Renal cortex interstitium (tissue), 11 donors: ENCODE measurements around the gene TPK1. TPM values are rescaled to one million over a fixed set of nuclear protein-coding genes. Genes with fewer than 3 reads are reported as not detected.

Experiments
- DNase-seq, 11 donors: peaks; one replicate each; pipeline ENCODE4 v3.0.0-alpha.2; 2013; ENCODE audit warnings: low read depth in 9 of 11, low spot score in 4 of 11; ENCODE audit errors: extremely low read depth in 1 of 11
- polyA plus RNA-seq, 3 donors: library from polyadenylated mRNA; unstranded; fragments of 120-200 nt; gene quantifications; one replicate each; pipeline ENCODE4 v1.2.1, GENCODE V29; 2013; ENCODE audit not compliant: insufficient read length in 3 of 3

Gene TPK1
- polyA plus RNA-seq, 3 donors: 8.6 to 9.9 (median 8.9) TPM

DNA sequence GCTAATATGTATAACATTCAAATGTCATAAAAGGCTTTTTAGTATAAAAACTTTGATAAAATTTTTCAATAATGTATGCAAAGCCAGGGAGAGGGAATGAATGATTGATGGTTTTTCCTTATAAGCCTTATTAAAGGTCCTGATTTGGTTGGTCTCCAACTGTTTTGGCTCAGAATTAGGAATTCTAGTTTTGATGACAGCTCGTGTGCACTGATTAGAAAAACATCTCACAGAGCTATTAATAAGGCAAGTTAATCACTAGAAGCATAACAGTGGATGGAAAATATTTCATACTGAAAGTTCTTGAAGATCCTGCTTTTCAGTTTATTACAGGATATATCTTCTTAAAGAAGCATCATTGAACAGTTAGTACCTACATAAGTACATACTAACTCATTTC, 317.5 kb downstream of the TPK1 start:
- DNase-seq: no peak

DNA sequence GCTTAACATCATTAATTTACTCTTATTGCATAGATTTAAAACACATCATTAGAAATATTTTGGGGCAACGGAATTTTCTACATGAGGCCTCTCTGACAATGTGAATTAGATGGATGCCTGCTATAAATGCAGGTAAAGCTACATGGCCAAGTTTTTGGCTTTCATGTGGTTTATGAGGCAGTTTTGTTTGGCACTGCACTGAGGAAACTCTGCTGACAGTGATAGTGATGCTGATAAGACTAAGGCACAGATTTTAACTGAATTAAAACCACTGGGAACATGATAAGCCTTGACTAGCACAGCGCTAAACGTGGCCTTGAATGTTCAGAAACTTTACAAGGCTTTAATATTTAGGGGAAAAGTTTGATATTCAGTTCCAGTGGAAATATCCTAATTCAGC, 318.1 kb downstream of the TPK1 start:
- DNase-seq: no peak

DNA sequence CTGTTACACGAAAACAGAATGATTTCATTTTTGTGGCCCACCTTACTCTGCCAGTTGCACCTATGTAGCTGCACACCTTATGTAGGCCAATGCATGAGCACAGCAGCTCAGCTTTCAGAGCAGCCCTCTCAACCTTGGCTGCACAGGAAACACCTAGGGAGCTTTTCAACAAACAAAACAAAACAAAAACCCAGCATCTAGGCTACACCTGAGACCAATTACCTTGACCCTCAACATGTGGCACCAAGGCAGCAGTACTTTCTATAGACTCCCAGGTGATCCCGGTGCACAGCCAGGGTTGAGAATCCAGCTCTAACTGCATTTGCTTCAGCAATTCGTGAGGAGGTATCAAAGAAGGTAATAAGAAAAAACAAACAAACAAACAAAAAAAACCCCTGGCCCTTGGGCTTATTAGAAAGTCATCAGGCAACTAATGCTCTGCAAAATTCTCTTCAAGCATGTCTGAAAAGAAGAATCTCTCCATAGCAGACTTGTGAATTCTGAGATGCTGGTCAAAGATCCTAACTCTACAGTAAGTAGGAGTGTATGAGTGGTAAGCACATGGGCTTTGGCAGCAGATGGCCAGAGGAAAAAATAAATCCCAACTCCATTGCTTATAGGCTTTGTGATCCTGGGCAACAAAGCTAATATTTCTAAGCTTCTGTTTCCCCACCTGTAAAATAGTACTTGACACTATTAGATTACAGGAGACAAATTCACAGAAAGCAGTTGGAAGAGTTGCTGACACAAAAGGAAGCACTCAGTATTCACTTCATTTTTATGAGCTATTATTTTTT, 318.9 kb downstream of the TPK1 start:
- no peak for DNase-seq

DNA sequence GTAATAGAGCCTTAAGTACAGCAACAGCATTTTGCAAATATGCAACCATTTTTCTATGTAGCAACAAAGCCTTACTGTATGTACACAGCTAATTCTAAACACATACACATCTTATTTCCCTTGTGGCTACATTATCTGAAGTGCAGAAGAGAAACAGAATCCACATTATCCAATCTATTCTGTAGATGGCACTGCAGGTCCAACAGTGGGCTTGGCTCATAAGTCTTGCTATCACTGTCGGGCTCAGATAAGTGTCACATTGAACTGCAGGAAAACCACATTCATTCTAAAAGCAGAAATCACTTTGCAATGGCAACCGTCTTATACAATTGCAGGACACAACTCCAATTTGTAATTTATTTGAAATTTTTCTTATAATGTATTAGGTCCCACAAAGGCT, 322.5 kb downstream of the TPK1 start:
- DNase-seq: peak in 4 of 11 donors; percentile 29 to 58 (median 46)

DNA sequence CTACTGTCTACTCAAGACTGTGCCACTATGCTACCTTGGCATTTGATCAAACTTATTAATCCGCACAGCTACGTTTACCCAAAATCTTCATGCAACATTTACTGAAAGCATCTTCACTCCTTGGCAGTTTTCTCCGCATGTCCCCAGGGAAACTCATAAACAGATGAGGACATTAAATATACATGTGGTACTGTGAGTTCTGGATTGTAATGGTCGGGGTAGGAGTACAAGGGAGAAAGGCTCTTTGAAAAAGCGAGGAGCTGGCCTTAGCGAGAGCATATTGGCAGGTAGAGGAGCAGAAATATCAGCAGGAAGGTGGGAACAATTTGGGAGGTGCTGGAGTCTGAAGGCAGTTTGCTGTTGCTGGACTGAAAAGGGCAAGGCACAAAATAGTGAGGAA, 325.2 kb downstream of the TPK1 start:
- DNase-seq: no peak

DNA sequence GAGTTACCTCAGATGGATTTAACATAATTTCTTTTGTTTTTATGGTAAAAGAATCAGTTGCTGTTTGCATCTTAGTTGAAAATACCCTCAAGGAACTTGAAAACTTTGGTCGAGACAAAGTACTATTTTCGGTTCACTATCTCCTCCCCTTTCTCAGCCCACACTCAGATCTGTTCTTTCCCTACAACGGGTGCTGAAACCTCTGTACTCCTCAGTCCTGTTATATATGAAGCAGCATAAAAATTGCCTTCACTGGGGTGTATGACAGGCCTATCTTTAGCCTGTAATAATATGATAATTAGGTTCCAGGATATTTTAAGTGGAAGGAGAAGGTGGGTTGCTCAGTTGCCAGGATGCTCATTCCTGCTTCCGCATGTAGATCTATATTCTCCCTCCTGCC, 327.2 kb downstream of the TPK1 start:
- no peak for DNase-seq

DNA sequence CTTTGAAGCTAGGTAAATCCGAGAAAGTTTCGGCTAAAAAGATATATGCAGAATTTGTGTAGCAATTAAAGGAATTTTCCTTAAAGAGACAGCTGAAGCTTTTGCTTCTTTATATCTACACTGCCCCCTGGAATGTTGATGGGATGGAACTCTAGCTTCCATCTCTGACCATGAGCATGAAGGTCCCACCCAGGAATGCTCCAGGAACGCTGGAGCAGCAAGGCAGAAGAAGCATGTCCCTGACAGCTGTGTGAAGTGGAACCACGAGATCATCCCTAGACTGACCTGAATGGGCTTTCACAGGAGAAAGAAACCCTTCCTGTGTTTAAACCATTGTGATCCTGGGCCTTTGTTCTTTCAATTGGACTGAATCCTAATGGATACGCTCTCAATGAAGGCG, 332.6 kb downstream of the TPK1 start:
- DNase-seq: no peak

DNA sequence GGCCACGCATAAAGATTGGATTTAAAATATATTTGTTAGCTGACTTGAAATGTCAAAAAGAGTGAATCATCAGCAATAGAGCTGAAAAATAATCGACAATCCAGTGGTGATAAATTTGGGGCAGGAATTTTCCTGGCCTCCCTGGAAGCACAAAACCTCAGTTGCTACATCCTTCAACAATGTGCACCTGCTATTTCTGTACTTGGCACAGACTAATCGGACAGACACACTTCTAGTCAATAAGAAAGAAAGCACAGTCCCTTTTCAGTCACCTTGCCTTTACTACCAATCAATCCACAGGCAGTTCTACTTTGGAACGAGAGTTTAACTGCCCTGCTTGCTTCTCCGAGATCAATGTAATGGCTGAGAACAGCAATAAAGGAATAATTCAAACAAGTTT, 335.6 kb downstream of the TPK1 start:
- no peak for DNase-seq

DNA sequence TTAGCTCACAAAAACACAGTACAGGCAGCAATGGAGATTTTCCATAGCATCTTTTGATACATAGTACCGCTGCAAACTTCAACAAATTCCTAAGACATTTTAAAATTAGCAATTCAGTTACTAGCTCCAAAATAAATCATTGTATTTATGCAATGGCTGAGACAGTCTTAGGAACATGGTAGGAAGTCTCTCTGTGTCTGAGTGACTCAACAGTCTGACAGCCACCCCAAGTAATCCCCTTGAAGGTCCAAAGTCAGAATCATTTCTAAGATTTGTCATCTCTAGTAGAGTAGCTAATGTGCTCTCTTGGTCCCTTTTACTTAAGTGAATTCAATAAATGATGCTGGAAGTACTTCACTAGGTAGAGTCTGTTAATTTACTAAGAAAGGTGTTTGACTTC, 338.6 kb downstream of the TPK1 start:
- DNase-seq: no peak

DNA sequence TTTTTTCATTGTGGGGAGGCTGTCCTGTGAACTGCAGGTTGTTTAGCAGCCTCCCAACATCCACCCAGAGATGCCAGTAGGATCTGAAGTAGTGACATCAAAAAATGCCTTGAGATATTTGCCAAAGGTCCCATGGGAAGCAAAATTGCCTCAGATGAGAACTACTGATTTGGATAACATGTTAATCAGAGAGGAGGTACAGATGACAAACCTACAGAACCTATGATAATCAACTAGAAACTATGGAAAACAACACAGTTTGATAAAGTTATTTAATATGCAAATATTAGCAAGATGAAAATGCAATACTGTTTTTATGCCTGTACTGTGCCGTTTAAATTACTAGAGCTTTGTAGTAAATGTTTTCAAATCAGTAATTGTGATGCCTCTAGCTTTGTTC, 341.5 kb downstream of the TPK1 start:
- no peak for DNase-seq

DNA sequence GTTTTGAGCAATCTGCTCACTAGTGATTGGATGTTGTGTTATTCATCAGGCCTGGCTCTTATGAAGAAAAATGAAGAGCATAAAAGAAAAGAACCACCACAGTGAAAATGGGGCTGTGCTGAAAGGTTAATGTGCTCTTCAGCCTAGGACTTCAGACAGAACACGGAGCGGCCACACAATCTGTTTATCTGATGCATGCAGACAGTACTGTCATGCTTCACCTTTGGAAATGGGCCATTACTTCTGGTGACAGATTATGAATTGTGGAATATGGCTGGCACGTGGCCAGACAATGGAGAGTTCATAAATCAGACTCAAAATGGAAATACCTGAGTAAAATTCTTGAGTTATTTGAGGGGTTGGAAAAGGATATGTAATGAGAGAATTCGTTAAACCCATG, 346.3 kb downstream of the TPK1 start:
- DNase-seq: no peak

DNA sequence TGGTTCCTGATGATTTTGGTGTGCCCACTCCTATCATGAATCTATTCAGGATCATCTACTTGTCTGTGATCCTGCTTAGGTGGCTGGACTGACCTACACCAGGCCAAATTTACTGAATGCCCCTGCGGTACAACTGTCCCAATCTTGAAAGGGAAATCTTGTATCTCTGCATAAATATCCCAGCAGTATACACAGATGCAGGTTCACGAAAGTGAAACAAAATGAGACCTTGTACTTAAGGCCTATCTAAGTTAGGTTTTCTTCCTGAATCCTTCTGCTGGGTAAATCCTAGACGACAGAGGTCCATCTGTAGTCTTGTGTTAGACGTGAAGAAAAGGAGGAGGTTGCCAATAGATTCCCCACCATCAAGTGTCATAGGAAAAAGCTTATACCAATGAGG, 346.9 kb downstream of the TPK1 start:
- DNase-seq: no peak

DNA sequence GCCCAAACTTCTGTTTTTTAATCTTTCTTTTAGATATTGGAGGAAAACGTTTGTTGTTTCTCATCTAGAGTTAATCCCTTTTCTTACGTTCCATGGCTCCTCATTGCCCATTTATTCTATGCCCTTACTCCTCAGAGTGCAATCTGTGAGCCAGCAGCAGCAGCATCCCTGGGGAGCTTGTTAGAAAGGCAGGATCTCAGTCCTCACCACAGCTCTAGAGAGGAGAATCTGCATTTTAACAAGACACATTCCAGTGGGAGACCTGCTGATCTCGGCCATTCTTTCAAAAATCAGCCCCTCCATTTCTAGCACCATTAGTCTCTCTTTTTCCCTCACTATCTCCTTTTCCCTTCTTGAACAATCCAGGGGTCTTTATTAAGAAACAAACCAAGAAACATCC, 348.0 kb downstream of the TPK1 start:
- no peak for DNase-seq

DNA sequence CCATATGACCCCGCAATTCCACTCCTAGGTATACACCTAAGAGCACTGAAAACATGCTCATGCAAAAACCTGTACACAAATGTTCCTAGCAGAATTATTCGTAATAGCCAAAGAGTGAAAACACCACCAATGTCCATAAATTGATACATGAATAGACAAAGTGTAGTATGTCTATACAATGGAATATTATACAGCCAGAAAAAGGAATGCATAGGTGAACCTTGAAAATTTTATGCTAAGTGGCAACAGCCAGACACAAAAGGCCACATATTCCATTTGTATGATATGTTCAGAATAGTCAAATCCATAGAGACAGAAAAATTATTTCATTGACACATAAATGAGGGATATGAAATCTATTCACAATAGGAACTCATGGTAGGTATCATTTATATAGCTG, 351.4 kb downstream of the TPK1 start:
- no peak for DNase-seq

DNA sequence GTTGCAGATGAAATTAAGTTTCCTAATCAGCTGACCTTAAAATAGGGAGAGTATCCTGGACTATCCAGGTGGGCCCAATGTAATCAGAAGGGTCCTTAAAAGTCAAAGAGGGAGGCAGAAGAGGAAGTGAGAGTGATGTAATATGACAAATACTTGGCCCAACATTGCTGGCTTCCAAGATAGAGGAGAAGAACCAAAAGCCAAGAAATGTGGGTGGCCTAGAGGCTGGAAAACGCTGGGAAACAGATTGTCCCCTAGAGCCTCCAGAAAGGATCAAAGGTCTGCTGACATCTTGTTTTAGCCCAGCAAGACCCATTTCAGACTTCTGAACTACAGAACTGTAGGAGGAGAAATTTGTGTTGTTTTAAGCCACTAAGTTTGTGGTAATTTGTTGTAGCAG, 352.7 kb downstream of the TPK1 start:
- peak in 5 of 11 donors; percentile 7 to 39 (median 15) for DNase-seq

DNA sequence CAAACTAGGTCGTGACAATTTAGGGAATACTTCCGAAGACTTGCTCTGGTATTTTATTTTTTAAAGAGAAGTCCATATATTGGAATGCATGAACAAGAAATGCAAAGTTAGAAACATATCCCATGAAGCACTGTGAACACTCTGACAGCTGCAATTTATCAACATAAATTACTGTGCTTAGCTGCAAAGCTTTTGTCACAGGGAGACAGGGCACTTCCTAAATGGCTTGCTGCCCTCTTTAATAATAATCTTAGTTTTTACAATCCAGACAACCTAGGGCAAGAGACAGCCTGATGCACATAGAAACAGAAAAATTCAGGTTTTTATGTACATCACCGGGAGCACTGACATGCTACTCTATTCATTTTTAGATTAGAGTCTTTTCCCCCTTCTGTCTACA, 354.0 kb downstream of the TPK1 start:
- peak in 5 of 11 donors; percentile 4 to 49 (median 20) for DNase-seq

DNA sequence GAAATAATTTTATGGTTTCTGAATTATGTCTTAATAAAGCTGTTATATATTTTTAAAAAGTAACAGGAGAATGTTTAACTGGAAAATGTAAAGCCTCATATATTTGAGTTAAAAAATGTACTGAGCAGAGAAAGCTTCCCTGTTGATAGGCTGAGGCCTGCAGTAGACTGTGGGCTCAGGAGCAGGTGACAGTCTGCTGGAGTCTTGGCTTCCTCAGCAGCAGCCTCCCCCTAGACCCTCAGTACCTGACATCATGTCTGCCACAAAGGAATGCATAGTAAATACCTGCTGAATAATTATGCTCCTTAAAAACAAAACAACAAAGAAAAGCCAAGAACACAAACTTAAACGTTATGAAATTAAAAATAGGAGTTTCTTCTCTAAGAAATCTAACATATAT, 358.5 kb downstream of the TPK1 start:
- no peak for DNase-seq

DNA sequence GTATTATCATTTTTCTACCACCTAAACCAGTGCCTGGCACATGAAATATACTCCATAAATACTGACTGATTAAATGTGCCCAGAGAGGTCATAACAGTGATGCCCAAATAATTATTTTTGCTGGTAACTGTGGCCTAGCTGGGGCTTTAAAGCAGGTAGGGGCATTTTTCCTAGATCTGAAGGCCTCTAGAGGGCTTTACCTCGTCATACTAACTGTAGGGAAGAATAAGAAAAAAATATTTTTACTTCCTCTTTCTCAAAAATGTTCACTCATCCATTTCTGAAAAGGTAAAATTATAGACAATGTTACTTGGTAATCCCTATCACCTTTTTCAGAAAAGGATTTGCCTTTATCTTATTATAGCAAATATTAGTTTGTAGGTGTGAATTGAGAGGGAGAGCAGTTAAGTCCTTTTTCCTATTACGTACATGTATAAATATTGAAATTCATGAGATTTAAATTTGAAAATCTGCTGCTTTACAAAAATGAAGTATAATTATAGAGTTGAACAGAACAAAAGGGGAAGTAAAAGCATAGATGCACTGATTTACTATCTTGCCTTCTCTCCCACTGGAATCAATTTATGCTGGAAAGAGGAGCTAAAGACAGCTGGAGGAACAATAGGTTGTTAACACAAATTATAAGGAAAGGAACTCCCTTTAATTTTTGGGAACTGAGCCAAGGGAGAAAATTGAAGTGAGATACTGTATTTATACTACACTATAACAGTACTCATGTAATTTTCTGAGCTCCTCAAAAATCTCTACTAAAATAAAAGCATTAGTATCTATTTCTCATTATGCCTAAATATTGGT, 360.8 kb downstream of the TPK1 start:
- no peak for DNase-seq

DNA sequence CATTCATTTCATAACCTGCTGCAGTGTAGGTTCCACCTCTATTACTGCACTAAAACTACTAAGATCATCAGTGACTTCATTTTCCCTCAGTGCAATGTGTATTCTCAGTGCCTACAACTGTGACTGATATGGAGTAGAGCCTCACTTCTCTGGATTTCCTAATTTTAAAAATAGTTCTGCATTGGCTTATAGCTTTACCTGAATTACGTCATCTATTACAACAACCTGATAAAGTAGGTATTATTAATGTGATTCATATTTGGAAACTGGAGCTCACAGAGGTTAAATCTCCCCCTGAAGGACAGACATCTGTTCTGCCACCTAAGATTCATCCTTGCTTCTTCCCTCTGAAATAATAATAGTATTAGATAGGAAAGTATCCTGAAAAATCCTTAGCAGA, 361.5 kb downstream of the TPK1 start:
- no peak for DNase-seq

DNA sequence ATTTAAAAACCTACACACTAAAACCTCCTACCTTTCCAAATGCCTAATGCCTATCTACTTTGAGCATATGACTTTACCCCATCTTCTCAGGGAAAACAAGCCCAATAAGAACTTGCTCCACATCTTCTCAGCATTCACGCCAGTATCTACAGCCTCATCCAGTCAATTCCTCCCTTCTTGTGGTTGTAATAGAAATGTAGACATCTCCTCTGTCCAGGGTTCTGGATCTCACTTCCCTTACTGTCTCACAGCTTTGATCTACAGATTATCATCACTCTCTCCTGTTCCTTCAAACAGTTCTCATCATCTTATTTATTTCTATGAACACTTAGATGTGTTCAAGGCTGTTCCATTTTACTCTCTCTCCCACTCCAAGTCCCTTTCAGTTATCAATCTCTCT, 361.9 kb downstream of the TPK1 start:
- no peak for DNase-seq

DNA sequence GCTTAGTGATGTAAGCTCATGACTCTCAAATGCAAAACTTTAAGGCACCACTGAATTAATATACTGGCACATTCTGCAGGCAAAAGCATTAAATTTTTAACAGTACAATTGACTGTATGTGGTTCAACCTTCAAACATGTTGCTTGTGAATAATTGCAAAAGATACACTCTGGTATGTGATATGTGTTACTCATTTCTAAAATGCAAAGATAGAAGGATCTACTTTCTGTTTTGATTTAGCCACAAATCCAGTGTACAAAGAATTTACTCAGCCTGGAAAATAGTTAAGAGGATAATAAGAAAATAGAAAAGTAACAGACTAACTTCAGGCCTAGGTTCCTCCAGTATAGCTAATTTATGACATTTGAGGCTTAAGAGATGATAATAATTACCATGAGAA, 365.8 kb downstream of the TPK1 start:
- DNase-seq: no peak
